ENCODE data around the gene GSTM1.

- TF ChIP-seq CTCF (IDR thresholded peaks at IDR 0.05) (no peak), POLR2A (IDR thresholded peaks at IDR 0.05) (no peak), POLR2AphosphoS5 (IDR thresholded peaks at IDR 0.05) (no peak), EP300 (IDR thresholded peaks at IDR 0.05; ENCODE audit: low read depth) (no peak)
Observed at GRCh38 chr1:109642626-109643025, 45.0 kb upstream of the GSTM1 start.
